HG03565 (cell line): ENCODE data around the gene KIF1A.
"Not testable (repeated sequence)": the region's sequence is repeated elsewhere in the genome, so short reads cannot be mapped to it uniquely, and the experiment has no call there.

ENCODE experiments used
- ATAC-seq: cut with Tn5 transposase; IDR thresholded peaks from one replicate; pipeline ENCODE4 v1.9.1; 2021; ENCODE audit warnings: mild to moderate bottlenecking, moderate library complexity; ENCODE audit not compliant: unreplicated experiment

The KIF1A gene

DNA sequence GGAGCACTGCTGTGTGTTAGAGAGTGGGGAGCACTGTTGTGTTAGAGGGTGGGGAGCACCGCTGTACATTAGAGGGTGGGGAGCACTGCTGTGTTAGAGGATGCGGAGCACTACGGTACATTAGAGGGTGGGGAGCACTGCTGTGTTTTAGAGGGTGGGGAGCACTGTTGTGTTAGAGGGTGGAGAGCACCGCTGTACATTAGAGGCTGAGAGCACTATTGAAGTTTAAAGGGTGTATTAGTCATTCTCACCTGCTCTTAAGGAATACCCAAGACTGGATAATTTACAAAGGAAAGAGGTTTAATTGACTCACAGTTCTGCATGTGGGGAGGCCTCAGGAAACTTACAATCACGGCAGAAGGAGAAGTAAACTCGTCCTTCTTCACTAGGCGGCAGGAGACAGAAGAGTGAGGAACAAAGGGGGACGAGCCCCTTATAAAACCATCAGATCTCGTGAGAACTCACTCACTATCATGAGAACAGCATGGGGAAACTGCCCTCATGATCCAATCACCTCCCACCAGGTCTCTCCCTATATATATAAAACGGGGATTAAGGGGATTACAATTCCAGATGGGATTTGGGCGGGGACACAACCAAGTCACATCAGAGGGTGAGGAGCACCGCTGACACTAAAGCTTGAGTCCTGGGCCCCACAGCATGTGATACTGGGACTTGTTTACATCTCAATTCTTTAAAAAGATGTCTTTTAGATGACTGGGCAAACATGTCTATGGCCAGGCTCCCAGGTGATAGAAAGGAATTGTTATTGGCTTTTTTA, 29.1 kb upstream of the KIF1A start:
- ATAC-seq, result no peak

- no peak for ATAC-seq
These were observed 27.8 kb upstream of the KIF1A start for GRCh38 chr2:240847817-240848216.

GRCh38 chr2:240846873-240847595, 27.0 kb upstream of the KIF1A start:
- no peak for ATAC-seq

GRCh38 chr2:240846309-240846708, 26.3 kb upstream of the KIF1A start:
- ATAC-seq, result not testable (repeated sequence)

DNA sequence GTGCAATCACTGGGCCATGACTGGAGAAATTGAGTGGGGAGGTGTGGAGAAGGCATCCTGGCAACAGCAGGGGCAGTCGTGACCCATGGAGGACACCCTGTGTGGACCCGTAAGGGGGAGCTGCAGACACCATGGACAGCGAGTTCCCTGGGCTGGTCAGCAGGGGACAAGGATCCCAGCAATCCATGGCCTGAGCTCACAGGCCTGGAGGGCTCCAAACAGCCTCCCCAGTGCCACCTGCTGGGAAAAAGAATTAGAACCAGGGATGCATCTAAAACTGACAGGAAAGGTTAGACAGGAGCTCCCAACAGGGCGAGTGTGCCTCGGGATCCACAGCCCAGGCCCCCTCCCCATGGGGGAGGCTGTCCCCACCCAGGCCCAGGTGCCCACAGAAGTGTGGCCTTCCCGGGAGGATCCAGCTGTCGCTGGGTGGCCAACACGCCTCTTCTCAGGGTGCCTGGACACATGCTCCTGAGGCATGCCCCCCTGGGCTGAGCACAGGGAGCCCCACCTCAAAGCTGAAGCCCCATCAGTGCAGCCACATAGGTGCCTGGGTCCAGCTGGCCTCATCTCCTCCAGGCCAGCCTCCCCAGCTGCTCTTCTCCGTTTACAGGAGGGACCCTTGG, 20.5 kb upstream of the KIF1A start:
- ATAC-seq, result no peak

- ATAC-seq, result no peak
These were observed 19.4 kb upstream of the KIF1A start for GRCh38 chr2:240839152-240840143.

- ATAC-seq, result no peak
These were observed 17.6 kb upstream of the KIF1A start for GRCh38 chr2:240837621-240838020.

GRCh38 chr2:240836781-240837467, 16.9 kb upstream of the KIF1A start:
- no peak for ATAC-seq

- no peak for ATAC-seq
These were observed 15.5 kb upstream of the KIF1A start for GRCh38 chr2:240835528-240835927.

DNA sequence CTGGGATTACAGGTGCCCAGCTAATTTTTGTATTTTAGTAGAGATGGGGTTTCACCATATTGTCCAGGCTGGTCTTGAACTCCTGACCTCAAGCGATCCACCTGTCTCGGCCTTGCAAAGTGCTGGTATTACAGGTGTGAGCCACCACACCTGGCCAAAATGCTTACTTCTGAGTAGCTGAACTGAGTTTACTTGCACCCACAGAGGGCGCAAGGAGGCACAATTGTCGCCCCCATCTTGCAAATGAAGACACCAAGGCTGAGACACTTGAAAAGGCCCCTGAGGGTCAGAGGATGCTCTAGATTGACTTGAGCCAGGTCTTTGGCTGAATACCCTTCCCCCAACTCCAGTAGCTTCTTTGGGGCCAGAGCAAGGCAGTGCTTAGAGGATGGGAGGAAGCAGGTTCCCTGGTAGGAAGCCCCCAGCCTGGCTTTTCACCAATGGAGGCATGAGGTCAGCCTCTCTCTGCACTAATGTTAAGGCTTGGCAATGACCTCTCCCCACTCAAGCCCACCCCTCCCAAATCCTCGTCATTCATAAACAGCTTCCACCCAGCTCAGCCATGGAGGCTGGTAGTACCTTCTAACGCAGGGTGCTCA, 14.5 kb upstream of the KIF1A start:
- no peak for ATAC-seq

- ATAC-seq, result no peak
These were observed 13.8 kb upstream of the KIF1A start for GRCh38 chr2:240833724-240834285.

DNA sequence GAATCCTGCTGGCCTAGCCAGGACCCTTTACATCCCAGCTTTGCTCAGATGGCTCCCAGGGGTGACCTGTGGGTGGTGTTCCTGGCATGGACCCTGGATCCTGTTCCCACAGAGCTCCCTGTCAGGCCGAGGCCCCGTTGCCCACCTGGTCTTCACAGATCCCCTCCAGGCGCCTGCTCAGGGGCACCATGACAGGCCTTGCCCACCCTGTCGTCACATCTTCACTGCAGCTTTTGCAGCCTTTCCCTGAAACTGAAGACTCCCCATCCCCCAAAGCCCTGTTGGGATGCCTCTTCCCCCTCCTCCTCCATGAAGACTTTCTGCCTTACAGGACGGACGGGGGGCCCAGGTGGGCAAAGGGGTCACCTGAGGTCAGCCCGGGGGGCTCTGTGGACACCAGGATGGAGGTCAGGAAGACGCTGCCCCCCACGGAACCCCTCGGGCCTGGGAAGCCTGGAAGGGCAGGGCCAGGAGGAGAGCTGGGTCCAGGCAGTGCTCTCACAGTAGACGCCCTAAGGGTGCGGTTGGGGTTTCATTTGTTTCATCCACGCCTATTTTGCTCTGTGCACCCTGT, 13.0 kb upstream of the KIF1A start:
- ATAC-seq, result no peak

DNA sequence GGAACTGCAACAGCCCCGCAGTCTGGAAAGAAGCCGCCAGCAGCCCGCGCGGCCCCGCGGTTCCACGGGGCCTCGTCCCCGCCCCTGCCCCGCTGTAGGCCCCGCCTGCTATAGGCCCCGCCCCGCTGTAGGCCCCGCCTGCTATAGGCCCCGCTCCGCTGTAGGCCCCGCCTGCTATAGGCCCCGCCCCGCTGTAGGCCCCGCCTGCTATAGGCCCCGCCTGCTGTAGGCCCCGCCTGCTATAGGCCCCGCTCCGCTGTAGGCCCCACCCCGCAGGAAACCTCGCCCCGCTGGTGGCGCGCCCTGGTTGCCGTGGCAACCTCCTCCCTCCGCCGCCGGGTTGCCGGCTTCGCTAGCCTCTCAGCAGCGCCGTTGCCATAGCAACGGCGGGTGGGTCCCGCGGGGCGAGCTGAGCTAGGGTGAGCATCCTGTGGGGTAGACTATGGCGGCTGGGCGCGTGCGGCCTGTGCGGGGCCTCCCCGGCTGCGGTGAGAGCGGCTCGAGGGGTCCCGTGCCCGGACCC, 12.2 kb upstream of the KIF1A start:
- peak; percentile 91 for ATAC-seq

- no peak for ATAC-seq
These were observed 11.7 kb upstream of the KIF1A start for GRCh38 chr2:240831594-240832204.

GRCh38 chr2:240825476-240825875, 5.5 kb upstream of the KIF1A start:
- ATAC-seq, result no peak

- no peak for ATAC-seq
These were observed 3.7 kb upstream of the KIF1A start for GRCh38 chr2:240823449-240824336.

DNA sequence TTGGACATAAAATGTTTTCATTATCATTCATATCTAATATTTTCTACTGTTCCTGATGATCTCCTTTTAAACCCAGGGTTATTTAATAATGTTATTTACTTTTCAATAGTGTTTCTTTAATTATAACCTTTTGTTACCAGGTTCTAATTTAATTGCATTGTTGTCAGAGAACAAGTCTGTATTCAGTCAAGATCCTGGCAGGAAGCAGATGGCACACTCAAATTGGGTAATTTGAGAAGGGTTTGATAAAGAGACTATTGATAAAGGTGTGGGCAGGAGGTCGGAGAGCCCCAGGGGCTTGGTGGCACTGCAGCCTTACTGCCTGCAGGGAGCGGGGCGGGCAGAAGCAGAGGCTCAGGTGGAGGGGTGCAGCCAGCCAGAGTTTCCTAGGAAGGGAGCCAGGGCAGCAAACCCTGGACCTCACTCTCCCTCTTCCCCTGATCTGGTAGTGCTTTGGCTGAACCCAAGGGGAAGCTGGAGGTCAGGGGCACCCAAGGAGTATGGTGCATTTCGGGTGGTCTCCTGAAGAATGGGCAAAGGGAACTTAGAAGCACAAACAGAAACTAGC, 2.3 kb upstream of the KIF1A start:
- no peak for ATAC-seq
